Mucosa of descending colon (tissue), 3 donors: ENCODE measurements around the gene ZNF273. TPM values are rescaled to one million over a fixed set of nuclear protein-coding genes. Genes with fewer than 3 reads are reported as not detected.
A peak's percentile ranks its signal among the peaks of the same experiment; 100 is the strongest.

Experiments
- ATAC-seq: fragments of 200-7000 bp; cut with Tn5 transposase; one replicate; pipeline ENCODE4 v1.9.1; 2020; ENCODE audit warnings: mild to moderate bottlenecking, moderate library complexity
- DNase-seq, 3 donors: peaks; one replicate each; pipeline ENCODE4 v3.0.0-alpha.2; 2020
- H3K36me3 ChIP-seq: fragments of 200-600 bp; one replicate; pipeline ENCODE4 v1.8.0; 2021; ENCODE audit warnings: low read depth, mild to moderate bottlenecking
- H3K4me1 ChIP-seq: fragments of 200-600 bp; one replicate; pipeline ENCODE4 v1.8.0; 2021; ENCODE audit warnings: low read depth, mild to moderate bottlenecking
- H3K4me3 ChIP-seq: fragments of 200-600 bp; one replicate; pipeline ENCODE4 v1.8.0; 2021; ENCODE audit warnings: mild to moderate bottlenecking
- H3K9me3 ChIP-seq: fragments of 200-600 bp; one replicate; pipeline ENCODE4 v1.8.0; 2021; ENCODE audit warnings: mild to moderate bottlenecking
- CTCF ChIP-seq: fragments of 200-600 bp; IDR thresholded peaks from one replicate; pipeline ENCODE4 v1.8.0; 2022; ENCODE audit warnings: antibody characterized with exemption, mild to moderate bottlenecking
- intact Hi-C, 2 donors: fragments of 100-400 bp; cut with DNase I in 1 of 2; cut with micrococcal nuclease in 1 of 2; formaldehyde crosslinking; loops; one replicate each; pipeline versions ENCODE4 v1.11.0 to v1.11.1; 2022; cut with DNase I, micrococcal nuclease
- total RNA-seq, 3 donors: library from RNA; stranded (reverse); fragmentation: NEBNext Ultra II Directional in 2 of 3; extraction: Animal tissue kit (Norgen Biotek cat#: 25700) in 2 of 3; gene quantifications; one replicate each; pipeline versions ENCODE4 v1.2.1 to v1.2.4, GENCODE V29; 2021 to 2023
- donor health status: DM: no; HTN: no; CAD: no; lungs with moderate emphysema.
- donor health status: DM: no; HTN: no; CAD: no.
- donor health status: DM: no; HTN: yes; CAD: no.

Gene ZNF273
- total RNA-seq, 3 donors from 2014 or later: 6.5 to 7.6 (median 6.9) TPM

- DNase-seq (no peak), ATAC-seq (no peak)
- no peak overlapping the region for H3K4me3 ChIP-seq
- no peak for TF ChIP-seq CTCF
- H3K9me3 ChIP-seq: no peaks in the 10 kb centered on the region
- no peaks in the 10 kb centered on the region for H3K36me3 ChIP-seq
- intact Hi-C loops: no loop called here
- H3K4me1 ChIP-seq: no peaks in the 10 kb centered on the region
These were observed 28.4 kb upstream of the ZNF273 start for GRCh38 chr7:64874562-64875250.

GRCh38 chr7:64875258-64875657 lies 27.8 kb upstream of the ZNF273 start:
- ATAC-seq (no peak), DNase-seq (no peak)
- Histone ChIP-seq H3K36me3 (no peaks in the 10 kb centered on the region), H3K9me3 (no peaks in the 10 kb centered on the region), H3K4me3 (no peak overlapping the region), H3K4me1 (no peaks in the 10 kb centered on the region)
- no peak for TF ChIP-seq CTCF
- intact Hi-C loops: no loop called here

GRCh38 chr7:64875658-64876406 lies 27.2 kb upstream of the ZNF273 start:
- Histone ChIP-seq H3K36me3 (no peaks in the 10 kb centered on the region), H3K4me3 (no peak overlapping the region), H3K9me3 (no peaks in the 10 kb centered on the region), H3K4me1 (no peaks in the 10 kb centered on the region)
- intact Hi-C loops: no loop called here
- TF ChIP-seq CTCF: no peak
- DNase-seq: no peak
- no peak for ATAC-seq

- Histone ChIP-seq H3K9me3 (no peaks in the 10 kb centered on the region), H3K4me1 (no peaks in the 10 kb centered on the region), H3K4me3 (no peak overlapping the region), H3K36me3 (no peaks in the 10 kb centered on the region)
- peak in 2 of 3 donors; percentile 24 to 56 for DNase-seq
- ATAC-seq: peak; percentile 57
- TF ChIP-seq CTCF: no peak
- intact Hi-C loops: no loop called here
These were observed 26.0 kb upstream of the ZNF273 start for GRCh38 chr7:64876792-64877713.

DNA sequence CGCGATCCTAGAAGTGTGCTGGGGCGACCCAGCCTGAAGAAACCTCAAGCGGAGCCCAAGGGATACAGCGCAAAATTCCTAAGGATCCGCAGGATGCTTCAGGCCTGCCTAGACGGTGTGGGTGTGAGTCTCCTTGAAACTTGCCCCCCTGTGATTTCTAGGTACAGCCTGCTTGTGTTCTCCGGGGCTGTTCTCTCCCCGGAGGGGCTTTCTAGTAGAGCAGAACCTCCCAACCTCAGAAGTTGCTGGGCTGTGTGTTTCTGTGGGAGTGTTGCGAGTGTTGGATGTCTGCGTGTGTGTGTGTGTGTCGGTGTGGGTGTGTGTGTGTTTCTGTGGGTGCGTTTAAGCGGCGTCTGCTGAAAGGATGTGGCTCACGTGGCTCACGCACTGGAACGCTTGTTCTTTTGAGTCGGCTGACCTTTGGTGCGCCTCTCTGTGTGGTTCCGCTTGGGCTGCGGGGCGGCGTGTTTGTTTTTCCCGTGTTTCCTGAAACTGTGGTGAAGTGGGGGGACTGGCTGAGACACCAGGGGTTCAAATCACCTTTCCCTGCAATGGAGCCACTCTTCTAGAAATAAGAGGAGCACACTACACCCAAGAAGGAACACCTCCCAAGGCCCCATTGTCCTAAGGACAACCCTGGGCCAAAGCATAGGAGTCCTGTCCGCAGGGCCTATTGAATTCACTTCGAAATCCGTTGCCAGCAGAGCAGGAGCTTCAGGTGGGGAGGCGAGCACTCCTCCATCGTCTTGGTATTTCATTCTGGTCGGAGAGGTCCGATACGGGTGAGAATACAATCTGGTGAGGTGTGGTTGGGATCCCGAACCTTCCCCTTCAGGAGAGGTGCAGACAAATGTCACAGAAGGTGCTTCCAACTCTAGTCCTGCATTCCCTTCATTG lies 25.1 kb upstream of the ZNF273 start:
- Histone ChIP-seq H3K4me3 (no peak overlapping the region), H3K4me1 (no peaks in the 10 kb centered on the region), H3K9me3 (no peaks in the 10 kb centered on the region), H3K36me3 (no peaks in the 10 kb centered on the region)
- ATAC-seq (no peak), DNase-seq (no peak)
- intact Hi-C loops: no loop called here
- TF ChIP-seq CTCF: no peak
